Gastroesophageal sphincter (tissue), 4 donors: ENCODE results near the gene LRCOL1. TPM values are rescaled to one million over a fixed set of nuclear protein-coding genes. Genes with fewer than 3 reads are reported as not detected.
A peak's percentile ranks its signal among the peaks of the same experiment; 100 is the strongest.

ENCODE experiments used
- ATAC-seq: fragments of 150-250 bp; one replicate; pipeline ENCODE4 v1.9.1; 2016; ENCODE audit warnings: mild to moderate bottlenecking, moderate library complexity
- H3K27ac ChIP-seq, 4 donors: fragments of 200-600 bp; sonication (generic) in 3 of 4; 1 replicate in 3 of 4; 2 replicates in 1 of 4; pipeline ENCODE4 v1.5.1; 2016 to 2019
- H3K27me3 ChIP-seq: fragments of 200-600 bp; sonication (generic); one replicate; pipeline ENCODE4 v1.5.1; 2019
- H3K36me3 ChIP-seq, 2 donors: fragments of 200-600 bp; sonication (generic); one replicate each; pipeline ENCODE4 v1.5.1; 2019; ENCODE audit warnings: control low read depth in 1 of 2
- H3K4me1 ChIP-seq, 3 donors: fragments of 200-600 bp; sonication (generic); 1 replicate in 2 of 3; 2 replicates in 1 of 3; pipeline ENCODE4 v1.5.1; 2016 to 2019; ENCODE audit warnings: control low read depth in 2 of 3
- H3K4me3 ChIP-seq, 2 donors: fragments of 200-600 bp; sonication (generic); one replicate each; pipeline ENCODE4 v1.5.1; 2019; ENCODE audit warnings: mild to moderate bottlenecking in 1 of 2, moderate library complexity in 1 of 2
- H3K9me3 ChIP-seq, 3 donors: fragments of 200-600 bp; sonication (generic); one replicate each; pipeline ENCODE4 v1.5.1; 2017 to 2019; ENCODE audit warnings: control low read depth in 2 of 3
- EP300 ChIP-seq: sonication (generic); formaldehyde crosslinking; IDR thresholded peaks from one replicate; pipeline ENCODE4 v1.6.1; 2017; ENCODE audit warnings: antibody characterized with exemption, mild to moderate bottlenecking
- POLR2A ChIP-seq, 2 donors: fragments of 450-650 bp; IDR thresholded peaks; one replicate each; pipeline ENCODE4 v1.6.1; 2017; ENCODE audit warnings: antibody characterized with exemption in 2 of 2, mild to moderate bottlenecking in 2 of 2, moderate library complexity in 1 of 2
- POLR2AphosphoS5 ChIP-seq: sonication (generic); formaldehyde crosslinking; IDR thresholded peaks from one replicate; pipeline ENCODE4 v1.6.1; 2017; ENCODE audit warnings: antibody characterized with exemption
- WGBS, 2 donors: methylation state at CpG; one replicate each; pipeline ENCODE4 v1.1.5; 2018; ENCODE audit warnings: low coverage in 1 of 2; 5-methylcytosine and 5-hydroxymethylcytosine counted together
- total RNA-seq, 4 donors: library from RNA; depleted of rRNA; stranded (reverse); fragments of >200 nt; gene quantifications; one replicate each; pipeline ENCODE4 v1.1.0, GENCODE V29; 2016
- TF ChIP-seq, protein P1 (sequence below), 4 experiments: fragments of 200-600 bp in 2 of 4; fragments of 450-650 bp in 2 of 4; sonication (generic) in 1 of 4; IDR thresholded peaks; one replicate each; pipeline ENCODE4 v1.5.1; 2017 to 2019; ENCODE audit warnings: antibody characterized with exemption in 4 of 4, mild to moderate bottlenecking in 2 of 4, moderate library complexity in 2 of 4

The LRCOL1 gene
- total RNA-seq, 4 donors from 2014 or later, result not detected

DNA sequence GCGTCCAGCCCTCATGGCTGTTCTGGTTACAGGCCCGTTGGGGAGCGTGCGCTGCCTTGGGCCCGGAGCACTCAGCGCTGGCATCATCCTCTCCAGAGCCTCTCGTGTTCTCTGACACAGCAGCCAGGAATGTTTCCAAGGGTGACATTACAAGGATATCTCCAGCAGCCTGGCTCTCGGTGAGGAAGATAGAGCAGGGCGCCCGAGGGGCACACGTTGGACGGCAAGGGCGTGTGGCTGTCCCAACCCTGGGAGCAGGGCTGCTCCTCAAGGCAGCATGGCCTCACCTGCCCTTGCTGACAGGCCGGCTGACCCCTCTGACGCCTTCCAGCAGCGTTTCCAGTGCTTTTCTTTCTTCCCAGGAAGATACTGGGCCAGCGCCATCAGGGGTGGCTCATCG is 14.4 kb downstream of the LRCOL1 start:
- H3K4me3 ChIP-seq, result no peak overlapping the region
- H3K9me3 ChIP-seq, result no peaks in the 10 kb centered on the region
- TF ChIP-seq POLR2A (IDR thresholded peaks at IDR 0.05) (no peak), EP300 (no peak), POLR2AphosphoS5 (no peak)
- TF ChIP-seq, protein P1, sequence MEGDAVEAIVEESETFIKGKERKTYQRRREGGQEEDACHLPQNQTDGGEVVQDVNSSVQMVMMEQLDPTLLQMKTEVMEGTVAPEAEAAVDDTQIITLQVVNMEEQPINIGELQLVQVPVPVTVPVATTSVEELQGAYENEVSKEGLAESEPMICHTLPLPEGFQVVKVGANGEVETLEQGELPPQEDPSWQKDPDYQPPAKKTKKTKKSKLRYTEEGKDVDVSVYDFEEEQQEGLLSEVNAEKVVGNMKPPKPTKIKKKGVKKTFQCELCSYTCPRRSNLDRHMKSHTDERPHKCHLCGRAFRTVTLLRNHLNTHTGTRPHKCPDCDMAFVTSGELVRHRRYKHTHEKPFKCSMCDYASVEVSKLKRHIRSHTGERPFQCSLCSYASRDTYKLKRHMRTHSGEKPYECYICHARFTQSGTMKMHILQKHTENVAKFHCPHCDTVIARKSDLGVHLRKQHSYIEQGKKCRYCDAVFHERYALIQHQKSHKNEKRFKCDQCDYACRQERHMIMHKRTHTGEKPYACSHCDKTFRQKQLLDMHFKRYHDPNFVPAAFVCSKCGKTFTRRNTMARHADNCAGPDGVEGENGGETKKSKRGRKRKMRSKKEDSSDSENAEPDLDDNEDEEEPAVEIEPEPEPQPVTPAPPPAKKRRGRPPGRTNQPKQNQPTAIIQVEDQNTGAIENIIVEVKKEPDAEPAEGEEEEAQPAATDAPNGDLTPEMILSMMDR (IDR thresholded peaks at IDR 0.05), result no peak
- peaks cover 28% of the 10 kb centered on the region for H3K27me3 ChIP-seq
- H3K4me1 ChIP-seq, result peaks cover 0 to 30% (median 5%) of the 10 kb centered on the region in 3 donors
- 77 to 80% methylated on average over 1 to 5 of the region's 18 CpGs for WGBS, 2 donors
- ATAC-seq, result no peak
- H3K36me3 ChIP-seq, result no peaks in the 10 kb centered on the region
- no peak overlapping the region for H3K27ac ChIP-seq

DNA sequence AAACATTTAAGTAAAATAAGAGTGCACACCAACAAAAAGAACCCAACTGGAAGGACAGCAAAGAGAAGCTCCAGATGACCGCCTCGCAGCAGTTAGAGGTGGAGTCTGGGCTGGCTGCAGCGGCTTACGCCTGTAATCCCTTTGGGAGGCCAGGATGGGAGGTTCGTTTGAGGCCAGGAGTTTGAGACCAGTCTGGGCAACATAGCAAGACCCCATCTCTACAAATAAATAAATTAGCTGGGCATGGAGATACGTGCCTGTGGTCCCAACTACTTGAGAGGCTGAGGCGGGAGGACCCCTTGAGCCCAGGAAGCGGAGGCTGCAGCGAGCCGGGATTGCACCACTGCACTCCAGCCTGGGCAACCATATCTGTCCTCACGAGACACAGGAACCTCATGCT is 15.2 kb downstream of the LRCOL1 start:
- H3K4me1 ChIP-seq, result peaks cover 0 to 22% (median 0%) of the 10 kb centered on the region in 3 donors
- H3K9me3 ChIP-seq, result no peaks in the 10 kb centered on the region
- H3K36me3 ChIP-seq, result no peaks in the 10 kb centered on the region
- no peak for TF ChIP-seq EP300
- no peak for TF ChIP-seq POLR2A (IDR thresholded peaks at IDR 0.05)
- TF ChIP-seq, protein P1 (IDR thresholded peaks at IDR 0.05), result no peak
- H3K27ac ChIP-seq, result no peak overlapping the region
- peaks cover 23% of the 10 kb centered on the region for H3K27me3 ChIP-seq
- ATAC-seq, result no peak
- WGBS, 2 donors, result 60 to 68% methylated on average over 4 to 8 of the region's 11 CpGs
- no peak overlapping the region for H3K4me3 ChIP-seq

GRCh38 chr12:132593938-132594358 is 16.4 kb downstream of the LRCOL1 start:
- TF ChIP-seq EP300, result no peak
- TF ChIP-seq, protein P1 (IDR thresholded peaks at IDR 0.05), result no peak
- no peak for TF ChIP-seq POLR2A (IDR thresholded peaks at IDR 0.05)
- TF ChIP-seq POLR2AphosphoS5, result no peak
- peaks cover 23% of the 10 kb centered on the region for H3K27me3 ChIP-seq
- peak overlapping the region in 1 of 4 donors; percentile 50 for H3K27ac ChIP-seq
- H3K36me3 ChIP-seq, result no peaks in the 10 kb centered on the region
- peaks cover 0 to 15% (median 0%) of the 10 kb centered on the region in 3 donors for H3K4me1 ChIP-seq
- H3K9me3 ChIP-seq, result no peaks in the 10 kb centered on the region
- peak; percentile 99 for ATAC-seq
- no peak overlapping the region for H3K4me3 ChIP-seq
- WGBS, 2 donors, result 10 to 29% methylated on average over 6 to 11 of the region's 11 CpGs

DNA sequence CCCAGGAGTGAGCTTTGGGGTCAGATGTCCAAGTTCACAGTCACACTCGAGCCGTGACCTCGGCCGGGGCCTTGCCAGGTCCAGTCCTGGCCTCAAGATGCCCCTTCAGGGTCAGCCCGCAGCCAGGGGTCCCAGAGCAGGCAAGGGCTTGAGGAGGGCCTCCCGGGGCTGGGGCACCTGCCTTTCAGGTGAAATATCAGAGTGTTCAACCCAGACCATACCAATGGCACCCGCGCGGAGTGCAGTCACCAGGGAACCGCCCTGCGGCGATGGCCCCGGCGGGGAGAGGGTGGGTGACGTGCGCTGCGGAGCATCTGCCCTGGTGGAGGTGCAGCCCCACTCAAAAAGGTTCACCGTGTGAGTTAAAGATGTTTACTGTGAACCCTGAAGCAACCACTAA is 16.9 kb downstream of the LRCOL1 start:
- WGBS, 2 donors, result no CpG with 5 or more reads among the region's 18 CpGs
- Histone ChIP-seq H3K27ac (peak overlapping the region in 1 of 4 donors; percentile 50), H3K4me3 (no peak overlapping the region), H3K9me3 (no peaks in the 10 kb centered on the region), H3K27me3 (peaks cover 23% of the 10 kb centered on the region), H3K4me1 (peaks cover 0 to 11% (median 0%) of the 10 kb centered on the region in 3 donors), H3K36me3 (no peaks in the 10 kb centered on the region)
- ATAC-seq, result peak; percentile 4
- TF ChIP-seq, protein P1 (IDR thresholded peaks at IDR 0.05), result no peak
- TF ChIP-seq EP300, result no peak
- TF ChIP-seq POLR2AphosphoS5, result no peak
- TF ChIP-seq POLR2A (IDR thresholded peaks at IDR 0.05), result no peak

GRCh38 chr12:132593071-132593470 is 17.3 kb downstream of the LRCOL1 start:
- H3K27ac ChIP-seq, result no peak overlapping the region
- H3K4me3 ChIP-seq, result no peak overlapping the region
- H3K27me3 ChIP-seq, result peaks cover 23% of the 10 kb centered on the region
- H3K4me1 ChIP-seq, result peaks cover 0 to 10% (median 0%) of the 10 kb centered on the region in 3 donors
- no peaks in the 10 kb centered on the region for H3K36me3 ChIP-seq
- no peaks in the 10 kb centered on the region for H3K9me3 ChIP-seq
- WGBS, 2 donors, result 81 to 100% methylated on average over 2 to 21 of the region's 21 CpGs
- TF ChIP-seq POLR2AphosphoS5, result no peak
- TF ChIP-seq, protein P1 (IDR thresholded peaks at IDR 0.05), result no peak
- no peak for TF ChIP-seq EP300
- no peak for TF ChIP-seq POLR2A (IDR thresholded peaks at IDR 0.05)
- ATAC-seq, result no peak
